Glomerular visceral epithelial cell (primary cell): ENCODE measurements around the gene PTPRT.
"Not testable (repeated sequence)": the region's sequence is repeated elsewhere in the genome, so short reads cannot be mapped to it uniquely, and the experiment has no call there.

Source experiments
- DNase-seq: peaks from one replicate; pipeline ENCODE4 v3.0.0-alpha.2; 2016; ENCODE audit errors: extremely low spot score

Gene PTPRT

GRCh38 chr20:42910808-42911207 lies 278.9 kb downstream of the PTPRT start:
- DNase-seq, result not testable (repeated sequence)

GRCh38 chr20:42907730-42908129 lies 282.0 kb downstream of the PTPRT start:
- DNase-seq, result no peak

- DNase-seq, result no peak
Measured at GRCh38 chr20:42906120-42906519, 283.6 kb downstream of the PTPRT start.

DNA sequence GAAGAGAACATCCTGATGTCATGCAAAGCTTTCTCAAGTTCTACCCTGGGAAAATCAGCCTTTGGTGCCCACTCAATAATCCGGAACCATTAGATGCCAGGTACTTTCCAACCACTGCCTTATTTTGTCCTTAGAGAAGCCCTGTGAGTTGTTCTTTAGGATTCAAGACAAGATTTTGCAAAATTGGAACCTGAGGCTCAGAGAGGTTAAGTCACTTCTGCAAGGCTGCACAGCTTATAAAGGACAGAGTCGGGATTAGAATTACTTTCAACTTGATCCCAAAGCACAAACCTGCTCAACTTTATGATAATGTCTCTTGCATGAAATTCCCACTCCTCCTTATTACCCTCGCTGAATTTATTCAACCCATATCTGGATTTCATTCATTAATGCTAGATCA lies 287.2 kb downstream of the PTPRT start:
- DNase-seq, result no peak

DNA sequence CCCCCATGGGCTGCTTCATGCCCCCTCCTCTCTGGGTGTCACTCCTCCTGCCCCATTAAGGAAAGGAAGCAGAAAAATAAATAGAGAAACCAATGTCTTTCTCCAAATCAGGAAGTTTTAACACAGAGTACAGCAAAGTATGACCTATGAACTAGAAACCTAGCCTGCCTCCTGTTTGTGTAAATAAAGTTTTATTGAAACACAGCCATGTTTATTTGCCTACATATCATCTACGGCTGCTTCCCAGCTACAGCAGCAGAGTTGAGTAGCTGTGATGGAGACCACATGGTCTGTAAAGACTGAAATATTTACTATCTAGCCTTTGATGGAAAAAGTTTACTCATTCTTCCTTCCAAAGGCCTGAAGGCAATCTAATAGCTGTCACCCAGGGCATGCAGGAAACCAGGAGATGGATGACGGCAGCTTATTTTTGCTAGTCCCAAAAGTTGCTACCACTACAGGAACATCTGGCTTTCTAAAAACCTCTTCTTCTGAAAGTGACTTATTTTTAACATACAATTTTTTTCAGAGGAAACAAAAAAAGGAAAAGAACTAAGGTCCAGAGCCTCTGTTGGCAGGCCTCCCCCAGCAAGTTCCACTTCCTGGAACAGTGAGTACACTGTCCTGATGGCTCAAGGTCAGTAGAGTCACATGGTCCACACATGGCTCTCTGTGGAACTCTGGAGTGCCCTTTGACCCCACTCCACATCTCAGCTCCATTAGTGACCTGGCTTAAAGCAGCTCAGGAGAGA lies 287.8 kb downstream of the PTPRT start:
- no peak for DNase-seq

DNA sequence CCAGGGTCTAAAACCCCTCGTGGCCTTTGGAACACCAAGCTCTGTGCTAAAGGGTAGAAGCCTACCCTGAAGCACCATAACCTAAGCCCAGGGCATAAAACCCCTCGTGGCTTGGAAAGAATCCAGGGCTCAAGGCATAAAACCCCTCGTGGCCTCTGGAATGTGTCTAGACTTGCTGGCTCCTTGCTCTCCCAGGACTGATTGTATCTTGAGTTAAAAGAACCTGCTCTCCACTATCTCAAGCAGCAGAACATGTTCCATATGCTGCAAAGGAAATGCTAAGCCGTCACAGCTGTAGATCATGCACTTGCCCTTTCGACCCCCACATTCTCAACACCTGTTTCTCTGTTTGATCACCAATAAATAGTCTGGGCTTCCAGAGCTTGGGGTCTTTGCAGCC lies 288.9 kb downstream of the PTPRT start:
- DNase-seq, result not testable (repeated sequence)

DNA sequence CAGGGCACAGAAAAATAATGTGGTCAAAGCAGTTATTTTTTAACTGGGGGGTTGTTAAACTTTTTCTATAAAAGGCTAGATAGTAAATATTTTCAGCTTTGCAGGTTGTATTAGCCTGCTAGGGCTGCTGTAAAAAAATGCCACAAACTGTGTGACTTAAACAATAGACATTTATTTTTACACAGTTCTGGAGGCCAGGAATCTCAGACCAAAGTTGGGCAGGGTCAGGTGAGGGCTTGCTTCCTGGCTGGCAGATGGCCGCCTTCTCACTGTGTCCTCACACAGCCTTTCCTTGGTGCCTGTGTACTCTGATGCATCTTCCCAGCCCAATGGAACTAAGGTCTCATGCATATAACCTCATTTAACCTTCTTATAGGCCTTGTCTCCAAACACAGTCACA lies 294.7 kb downstream of the PTPRT start:
- DNase-seq, result no peak

DNA sequence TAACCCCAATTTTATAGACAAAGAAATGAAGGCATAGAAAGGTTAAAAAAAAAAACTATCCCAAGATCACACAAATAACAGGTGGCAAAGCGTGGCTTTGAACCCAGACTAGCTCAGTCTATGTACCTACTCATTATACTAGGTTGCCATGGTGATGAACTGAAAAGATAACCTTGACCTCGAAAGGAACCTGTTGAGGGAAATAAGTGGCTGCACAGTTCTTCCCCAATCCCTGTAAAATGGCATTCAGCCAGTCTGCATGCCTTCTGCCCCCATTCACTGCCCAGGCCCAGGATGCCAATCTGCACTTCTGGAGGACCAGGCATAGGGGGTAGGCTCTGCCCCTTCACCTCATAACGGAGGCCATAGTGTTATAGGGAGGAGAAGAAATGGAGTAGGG lies 295.2 kb downstream of the PTPRT start:
- DNase-seq, result no peak

DNA sequence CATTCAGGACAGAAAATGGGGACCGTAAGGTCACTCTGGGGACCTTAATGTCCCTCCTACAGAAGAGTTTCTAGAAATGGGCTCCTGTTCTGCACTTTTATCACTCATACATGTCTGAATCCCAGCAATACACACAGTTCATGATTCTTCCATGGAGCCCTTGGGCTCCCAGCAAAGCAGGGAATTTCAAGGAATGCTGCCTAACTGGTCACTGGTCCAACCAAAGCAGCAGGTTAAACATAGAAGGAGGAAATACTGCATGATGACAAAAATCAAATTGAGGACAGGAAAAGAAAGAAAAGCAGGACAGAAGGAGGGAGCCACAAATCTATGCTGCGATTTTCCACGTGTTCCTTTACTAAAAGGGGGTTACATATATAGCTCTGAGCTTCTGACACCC lies 300.2 kb downstream of the PTPRT start:
- no peak for DNase-seq

GRCh38 chr20:42887281-42887680 lies 302.4 kb downstream of the PTPRT start:
- no peak for DNase-seq

- DNase-seq, result no peak
Measured at GRCh38 chr20:42886801-42887200, 302.9 kb downstream of the PTPRT start.

- no peak for DNase-seq
Measured at GRCh38 chr20:42886046-42886445, 303.7 kb downstream of the PTPRT start.

DNA sequence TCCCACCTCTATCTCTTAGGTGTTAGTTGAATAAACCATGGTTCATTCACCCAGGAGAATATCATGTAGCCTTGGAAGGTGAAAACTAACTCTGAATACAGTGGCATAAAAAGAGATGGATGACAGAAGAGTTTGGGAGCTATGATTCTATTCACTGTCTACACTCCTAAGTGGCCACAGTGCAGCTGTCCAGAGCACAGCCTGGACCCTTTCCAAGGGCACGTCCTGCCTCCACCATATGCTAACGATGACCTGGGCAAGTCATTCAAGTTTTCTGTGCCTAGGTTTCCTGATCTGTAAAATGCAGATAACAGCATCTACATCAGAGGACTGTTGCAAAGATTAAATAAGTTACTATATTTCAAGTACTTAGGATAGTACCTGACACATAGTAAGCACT lies 314.1 kb downstream of the PTPRT start:
- DNase-seq, result no peak

DNA sequence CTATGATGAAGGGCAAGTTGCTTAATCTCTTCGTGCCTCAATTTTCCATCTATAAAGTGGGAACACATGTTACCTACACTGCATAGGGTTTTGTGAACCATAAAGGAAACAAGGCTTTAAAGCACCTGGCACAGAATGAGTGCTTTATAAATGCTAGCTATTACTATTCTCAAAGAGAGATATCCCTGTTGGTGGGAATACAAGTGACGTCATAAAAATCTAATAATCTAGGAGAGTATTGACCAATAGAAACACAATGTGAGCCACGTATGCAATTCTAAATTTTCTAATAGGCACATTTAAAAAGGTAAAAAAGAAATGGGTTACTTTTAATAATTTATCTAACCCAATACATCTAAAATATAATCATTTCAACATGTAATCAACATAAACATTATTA lies 316.4 kb downstream of the PTPRT start:
- DNase-seq, result no peak

GRCh38 chr20:42864116-42864515 lies 325.6 kb downstream of the PTPRT start:
- DNase-seq, result no peak

DNA sequence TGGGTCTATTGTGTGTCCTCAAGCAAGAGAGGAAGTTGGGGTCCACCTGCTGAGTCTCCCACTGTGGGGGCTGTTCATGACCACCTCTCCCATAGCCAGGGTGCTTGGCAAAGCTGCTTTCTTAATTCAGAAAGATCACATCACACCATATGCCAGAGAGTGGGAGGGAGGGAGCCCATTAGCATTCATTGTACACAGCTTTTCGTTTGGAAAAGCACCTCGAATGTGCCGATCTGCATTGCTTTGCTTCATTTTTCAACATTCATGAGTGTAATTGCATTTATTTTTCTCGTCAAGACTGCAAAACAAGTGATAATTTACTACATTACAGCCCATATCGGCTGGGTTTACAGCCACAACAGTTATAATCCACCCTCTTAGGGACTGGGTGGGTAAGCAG lies 327.3 kb downstream of the PTPRT start:
- DNase-seq, result no peak

DNA sequence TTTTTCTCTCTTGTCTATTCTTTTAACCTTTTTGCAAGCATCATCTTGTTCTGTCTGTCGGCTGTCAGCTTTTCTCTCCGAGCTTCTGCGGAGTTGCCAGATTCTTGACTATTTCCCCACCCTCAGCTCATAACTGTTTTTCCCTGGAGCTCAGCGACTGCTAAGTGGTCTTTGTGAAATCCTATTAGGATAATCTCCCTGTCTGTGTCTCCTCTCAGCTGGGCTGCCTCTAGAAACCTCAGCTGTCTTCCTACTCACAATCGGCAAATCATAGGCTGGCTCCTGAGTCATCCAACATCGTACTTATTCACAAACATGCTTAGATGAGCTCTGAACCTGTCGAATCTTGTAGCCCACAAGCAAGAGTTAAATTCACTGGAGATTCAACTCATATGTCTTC lies 332.3 kb downstream of the PTPRT start:
- DNase-seq, result no peak

DNA sequence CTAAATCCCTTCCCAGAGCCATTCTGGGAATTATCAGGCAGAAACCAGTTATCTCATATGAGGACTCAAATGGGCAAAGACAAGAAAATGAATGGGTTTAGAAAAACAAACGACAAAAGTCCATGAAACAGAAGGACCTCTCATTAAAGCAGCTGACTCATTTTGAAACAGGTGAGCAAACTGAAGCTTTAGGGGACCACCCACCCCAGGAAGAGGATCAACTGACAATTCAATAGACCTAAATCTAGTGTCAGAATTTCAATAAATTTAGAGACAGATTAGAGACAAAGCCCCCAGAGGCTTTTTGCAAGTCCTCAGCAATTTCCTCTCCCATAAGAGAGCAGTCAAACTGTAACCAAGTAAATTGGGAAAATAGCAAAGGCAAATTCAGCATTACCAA lies 333.8 kb downstream of the PTPRT start:
- no peak for DNase-seq

- DNase-seq, result no peak
Measured at GRCh38 chr20:42852691-42853090, 337.0 kb downstream of the PTPRT start.

- DNase-seq, result no peak
Measured at GRCh38 chr20:42846784-42847490, 342.8 kb downstream of the PTPRT start.

DNA sequence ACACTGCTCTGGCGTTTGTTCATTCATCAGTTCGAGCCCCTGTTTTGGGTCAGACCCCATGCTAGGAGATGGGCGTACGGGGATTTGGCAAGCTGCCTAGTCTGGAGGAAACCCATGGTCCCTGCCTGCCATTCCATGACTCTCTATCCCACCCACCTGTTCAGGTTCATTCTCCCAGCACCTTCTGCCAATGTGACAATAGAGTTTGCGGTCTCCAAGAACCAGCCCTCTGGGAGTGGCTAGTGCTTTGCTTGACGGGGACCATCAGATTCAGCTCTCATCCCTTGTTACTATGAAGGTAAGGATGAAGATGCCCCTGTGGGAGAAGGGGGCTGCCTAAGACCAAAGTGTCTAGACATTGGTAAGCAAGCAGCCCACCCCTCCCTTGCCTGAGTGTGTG lies 345.0 kb downstream of the PTPRT start:
- no peak for DNase-seq

DNA sequence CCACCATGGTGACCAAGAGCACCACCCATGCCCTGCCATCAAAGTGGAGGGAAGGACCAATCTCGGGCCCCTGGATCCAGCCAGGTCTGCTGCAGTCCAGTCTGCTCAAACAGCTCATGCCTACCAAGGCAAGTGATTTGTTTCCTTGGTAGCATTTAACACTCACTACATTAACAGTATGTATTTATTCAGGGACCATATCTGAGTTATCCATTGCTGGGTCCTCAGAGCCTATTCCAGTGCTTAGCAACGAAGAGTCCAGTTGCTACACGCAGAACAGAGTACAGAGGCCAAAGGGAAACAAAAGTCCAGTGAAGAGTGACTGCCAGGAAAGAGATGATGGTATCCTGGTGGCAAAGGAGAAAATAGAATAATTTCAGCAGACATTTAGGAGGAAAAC lies 352.2 kb downstream of the PTPRT start:
- no peak for DNase-seq

GRCh38 chr20:42836339-42836738 lies 353.4 kb downstream of the PTPRT start:
- no peak for DNase-seq

DNA sequence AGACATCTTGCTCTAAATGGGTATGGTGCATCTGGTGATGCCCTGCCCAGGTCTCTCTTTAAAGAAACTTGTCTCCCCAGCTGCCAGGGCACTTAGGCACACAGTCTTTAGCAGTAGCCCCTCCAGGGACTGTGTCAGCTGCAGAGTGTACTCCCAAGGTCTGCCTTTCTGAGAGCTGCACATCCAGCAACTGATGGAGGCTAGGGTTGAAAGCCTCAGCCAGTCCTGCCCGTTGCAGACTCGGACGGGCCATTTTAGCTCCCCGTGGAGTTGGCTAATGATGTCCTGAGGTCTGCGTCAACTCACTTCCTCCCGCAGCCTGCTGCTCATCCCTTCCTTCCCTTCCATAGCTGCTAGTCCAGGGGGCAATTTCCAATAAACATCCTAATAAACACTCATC lies 381.8 kb downstream of the PTPRT start:
- no peak for DNase-seq
